K562 (cell line): ENCODE measurements around the gene RBM17.

ENCODE experiments used
- GABPA ChIP-seq: fragments of 200-800 bp; sonication (Bioruptor generic); conservative IDR thresholded peaks from 2 replicates; pipeline ENCODE4 v1.6.1; 2016; ENCODE audit warnings: low read depth, missing genetic modification characterization, missing compliant biosample characterization
- KAT7 ChIP-seq: sonication (generic); formaldehyde crosslinking; IDR thresholded peaks from 2 replicates; pipeline ENCODE4 v1.8.0; 2022; ENCODE audit warnings: missing genetic modification reagents, mild to moderate bottlenecking, borderline replicate concordance
- LARP7 ChIP-seq: fragments of 450-650 bp; IDR thresholded peaks from 2 replicates; pipeline ENCODE4 v1.6.1; 2016
- ZKSCAN8 ChIP-seq: fragments of 200-800 bp; sonication (Bioruptor generic); IDR thresholded peaks from 2 replicates; pipeline ENCODE4 v1.6.1; 2016; ENCODE audit warnings: missing genetic modification characterization, missing compliant biosample characterization
- ZNF134 ChIP-seq: fragments of 250-450 bp; sonication (Bioruptor Pico); conservative IDR thresholded peaks from 2 replicates; pipeline ENCODE4 v1.4.0; 2020
- ZNF184 ChIP-seq: sonication (generic); formaldehyde crosslinking; IDR thresholded peaks from 2 replicates; pipeline ENCODE4 v1.5.0; 2020; ENCODE audit warnings: missing genetic modification reagents
- TF ChIP-seq, protein P1 (sequence below), 2 experiments: fragments of 450-650 bp; IDR thresholded peaks; 2 replicates each; pipeline ENCODE4 v1.6.1; 2016

DNA sequence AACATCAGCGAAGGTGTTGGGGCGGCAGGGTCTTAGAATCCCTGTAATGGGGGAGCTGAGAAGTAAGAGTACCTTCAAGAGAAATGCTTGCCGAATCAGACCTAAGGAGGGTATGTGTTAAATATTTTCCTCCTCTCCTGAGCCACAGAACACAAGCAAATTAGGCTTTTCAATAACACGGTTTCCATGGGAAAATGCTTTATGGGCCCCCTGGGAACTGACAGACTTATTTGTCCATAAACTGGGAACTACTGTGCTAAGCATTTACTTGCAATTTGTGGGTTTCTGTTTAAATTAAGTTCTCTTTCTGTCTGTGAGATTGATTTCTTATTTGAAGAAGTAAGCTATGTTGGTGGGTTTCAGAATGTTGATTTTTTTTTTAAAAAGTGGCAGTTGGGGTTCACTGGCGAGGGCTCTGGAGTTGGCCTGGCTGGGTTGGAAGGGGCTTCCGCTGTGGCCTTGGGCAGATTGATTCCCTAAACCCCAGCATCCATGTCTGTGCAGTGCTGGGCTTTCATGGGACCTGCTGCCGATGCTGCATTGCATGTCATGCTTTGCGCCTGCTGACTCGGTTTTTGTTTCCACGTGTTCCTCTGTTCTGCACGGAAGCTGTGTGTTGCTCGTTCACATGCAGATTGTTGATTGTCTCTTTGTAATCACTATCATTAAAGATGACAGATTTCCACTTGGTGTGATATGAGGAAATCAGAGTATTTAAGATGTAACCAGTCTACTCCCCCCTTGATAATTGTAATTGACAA, 7.2 kb downstream of the RBM17 start:
- TF ChIP-seq KAT7 (no peak), ZNF134 (no peak), ZNF184 (CRISPR knock-in tag) (no peak), LARP7 (no peak), ZKSCAN8 (CRISPR knock-in tag) (no peak), GABPA (no peak)
- TF ChIP-seq, protein P1, sequence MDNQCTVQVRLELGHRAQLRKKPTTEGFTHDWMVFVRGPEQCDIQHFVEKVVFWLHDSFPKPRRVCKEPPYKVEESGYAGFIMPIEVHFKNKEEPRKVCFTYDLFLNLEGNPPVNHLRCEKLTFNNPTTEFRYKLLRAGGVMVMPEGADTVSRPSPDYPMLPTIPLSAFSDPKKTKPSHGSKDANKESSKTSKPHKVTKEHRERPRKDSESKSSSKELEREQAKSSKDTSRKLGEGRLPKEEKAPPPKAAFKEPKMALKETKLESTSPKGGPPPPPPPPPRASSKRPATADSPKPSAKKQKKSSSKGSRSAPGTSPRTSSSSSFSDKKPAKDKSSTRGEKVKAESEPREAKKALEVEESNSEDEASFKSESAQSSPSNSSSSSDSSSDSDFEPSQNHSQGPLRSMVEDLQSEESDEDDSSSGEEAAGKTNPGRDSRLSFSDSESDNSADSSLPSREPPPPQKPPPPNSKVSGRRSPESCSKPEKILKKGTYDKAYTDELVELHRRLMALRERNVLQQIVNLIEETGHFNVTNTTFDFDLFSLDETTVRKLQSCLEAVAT (IDR thresholded peaks at IDR 0.05), result no peak
